CD4-positive, alpha-beta memory T cell (primary cell): ENCODE results near the gene BAIAP2L1. TPM values are rescaled to one million over a fixed set of nuclear protein-coding genes. Genes with fewer than 3 reads are reported as not detected.
A peak's percentile ranks its signal among the peaks of the same experiment; 100 is the strongest.
"Not testable (repeated sequence)": the region's sequence is repeated elsewhere in the genome, so short reads cannot be mapped to it uniquely, and the experiment has no call there.

Source experiments
- CTCF ChIA-PET: fragments of 350-600 bp; sonication (Branson Sonifier 250); formaldehyde crosslinking; loops from one replicate; lab custom pipeline; 2021; ENCODE audit warnings: inconsistent platforms; ENCODE audit not compliant: partially characterized antibody; lab: Charles Lee
- POLR2A ChIA-PET: fragments of 350-600 bp; sonication (Branson Sonifier 250); formaldehyde crosslinking; loops from one replicate; lab custom pipeline; 2021; ENCODE audit not compliant: partially characterized antibody; lab: Charles Lee
- DNase-seq, 5 donors: peaks; one replicate each; pipeline versions ENCODE4 v3.0.0 to v3.0.0-alpha.2; 2020 to 2022; ENCODE audit warnings: mixed read lengths in 1 of 5
- H3K27ac ChIP-seq: one replicate; pipeline ENCODE4 v1.7.0; 2013; ENCODE audit warnings: low read depth, low read length
- H3K27me3 ChIP-seq: 2 replicates; pipeline ENCODE4 v1.7.0; 2013; ENCODE audit warnings: mild to moderate bottlenecking, low read length, moderate library complexity; ENCODE audit not compliant: insufficient read depth
- H3K36me3 ChIP-seq: 2 replicates; pipeline ENCODE4 v1.7.0; 2013; ENCODE audit warnings: mild to moderate bottlenecking, low read length, moderate library complexity; ENCODE audit not compliant: insufficient read depth
- H3K4me1 ChIP-seq: 2 replicates; pipeline ENCODE4 v1.7.0; 2013; ENCODE audit warnings: mild to moderate bottlenecking, low read length, moderate library complexity; ENCODE audit not compliant: insufficient read depth
- H3K4me3 ChIP-seq, 2 donors: one replicate each; pipeline ENCODE4 v1.7.0; 2013; ENCODE audit warnings: low read length in 2 of 2, mild to moderate bottlenecking in 1 of 2
- H3K9me3 ChIP-seq, 2 donors: one replicate each; pipeline ENCODE4 v1.7.0; 2013; ENCODE audit warnings: low read length in 2 of 2, control low read depth in 1 of 2; ENCODE audit not compliant: control insufficient read depth in 1 of 2
- H3K27ac Mint-ChIP-seq, 7 donors: one replicate each; pipeline ENCODE4 v1.8.0; 2020 to 2021; ENCODE audit warnings: mixed read lengths in 7 of 7, mild to moderate bottlenecking in 6 of 7, inconsistent platforms in 3 of 7, moderate library complexity in 3 of 7
- H3K27me3 Mint-ChIP-seq, 2 donors: one replicate each; pipeline ENCODE4 v1.8.0; 2020 to 2021; ENCODE audit warnings: mixed read lengths in 2 of 2
- H3K36me3 Mint-ChIP-seq, 2 donors: one replicate each; pipeline ENCODE4 v1.8.0; 2020 to 2021; ENCODE audit warnings: mixed read lengths in 2 of 2, inconsistent platforms in 1 of 2, mild to moderate bottlenecking in 1 of 2
- H3K4me1 Mint-ChIP-seq, 4 donors: one replicate each; pipeline ENCODE4 v1.8.0; 2020 to 2021; ENCODE audit warnings: mixed read lengths in 4 of 4, mild to moderate bottlenecking in 1 of 4
- H3K4me3 Mint-ChIP-seq, 8 donors: one replicate each; pipeline ENCODE4 v1.8.0; 2020 to 2021; ENCODE audit warnings: mixed read lengths in 8 of 8, mild to moderate bottlenecking in 7 of 8, moderate library complexity in 6 of 8, inconsistent platforms in 3 of 8
- H3K9me3 Mint-ChIP-seq, 8 donors: one replicate each; pipeline ENCODE4 v1.8.0; 2020 to 2021; ENCODE audit warnings: mixed read lengths in 8 of 8, mild to moderate bottlenecking in 5 of 8, inconsistent platforms in 3 of 8, moderate library complexity in 1 of 8
- intact Hi-C: fragments of 100-400 bp; cut with micrococcal nuclease; formaldehyde crosslinking; loops from one replicate; pipeline ENCODE4 v1.15.1; 2023
- polyA plus RNA-seq, 2 donors: library from polyadenylated mRNA; unstranded; fragments of 300-500 nt; fragmentation: Illumina TruSeq; gene quantifications; one replicate each; pipeline ENCODE4 v1.2.3, GENCODE V29; 2021
- total RNA-seq, 2 experiments: library from RNA; stranded (reverse); gene quantifications; one replicate each; pipeline ENCODE4 v1.2.3, GENCODE V29; 2021

The BAIAP2L1 gene
- total RNA-seq, result under 1 TPM; 0.36 to 0.38 TPM
- polyA plus RNA-seq, result under 1 TPM; 0.32 to 0.42 TPM

DNA sequence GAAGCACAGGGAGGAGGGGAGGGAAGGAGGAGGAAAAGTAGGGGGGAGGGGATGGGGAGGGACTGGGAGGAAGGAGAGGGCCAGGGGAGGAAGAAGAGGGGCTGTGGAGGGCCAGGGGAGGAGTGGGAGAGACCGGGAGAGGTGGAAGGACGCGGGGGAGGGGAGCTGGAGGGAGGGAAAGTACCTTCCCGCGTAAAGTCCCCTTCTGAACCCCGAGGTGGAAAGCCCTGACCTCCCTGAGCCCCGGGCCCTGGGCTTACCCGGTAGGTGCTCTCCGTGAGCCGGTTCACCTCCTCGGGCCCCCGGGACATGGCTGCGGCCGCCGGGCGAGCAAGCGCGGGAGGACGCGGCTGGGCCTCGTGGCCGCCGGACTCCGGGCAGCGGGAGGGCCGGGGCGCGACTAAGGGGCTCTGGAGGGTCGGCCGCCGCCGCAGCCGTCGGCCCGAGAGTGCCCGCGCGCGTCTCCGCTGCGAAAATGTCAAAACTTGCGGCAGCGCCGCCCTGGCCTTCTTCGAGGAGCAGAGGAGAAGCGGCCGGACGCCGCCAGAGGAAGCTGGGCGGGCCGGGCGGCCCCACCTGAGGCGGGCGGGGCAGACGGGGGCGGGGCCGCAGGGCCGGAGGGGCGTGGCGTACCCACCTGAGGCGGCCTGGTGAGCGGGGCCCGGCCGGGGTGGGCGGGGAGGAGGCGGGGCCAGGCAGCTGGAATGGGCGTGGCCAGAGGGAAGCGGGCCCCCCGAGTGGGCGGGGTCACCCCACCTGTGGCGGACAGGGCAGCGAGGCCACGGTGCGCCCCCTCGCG, at the start of gene BAIAP2L1:
Gene BAIAP2L1, minus strand, starts transcription at position 549 of the 799 bp plus-strand sequence. Its CDS starts 238 bp downstream, at position 311.
- Mint-ChIP-seq H3K36me3 (no peaks in the 10 kb centered on the region), H3K9me3 (peaks cover 0 to 2% (median 0%) of the 10 kb centered on the region in 8 donors), H3K4me3 (peak within 1 kb of the TSS; percentile 58 to 76 (median 66)), H3K27me3 (peaks cover 7 to 11% of the 10 kb centered on the region in 2 donors), H3K27ac (peak within 1 kb of the TSS in 3 of 7 donors; percentile 12 to 48 (median 19)), H3K4me1 (peaks cover 0 to 9% (median 4%) of the 10 kb centered on the region in 4 donors)
- ChIA-PET CTCF (interaction anchor here (0.8 to 1.6 kb wide), 5 partner anchors 19 to 379 kb away, joined by 3 to 6 read pairs (median 3); no protein-coding TSS in a partner anchor), POLR2A (interaction anchor here (0.6 to 1.3 kb wide), 2 partner anchors 150 to 430 kb away, joined by 3 to 7 read pairs; no protein-coding TSS in a partner anchor)
- Histone ChIP-seq H3K9me3 (no peaks in the 10 kb centered on the region), H3K36me3 (no peaks in the 10 kb centered on the region), H3K4me3 (no peak within 1 kb of the TSS), H3K27ac (no peak within 1 kb of the TSS), H3K4me1 (peaks cover 12% of the 10 kb centered on the region), H3K27me3 (peaks cover 4% of the 10 kb centered on the region)
- intact Hi-C loops, result loop anchor here (2.0 to 10.0 kb wide), 4 partner anchors 133 to 376 kb away; partner anchors contain the start of genes LMTK2 and TECPR1
- DNase-seq, result peak; percentile 57 to 74 (median 73)

DNA sequence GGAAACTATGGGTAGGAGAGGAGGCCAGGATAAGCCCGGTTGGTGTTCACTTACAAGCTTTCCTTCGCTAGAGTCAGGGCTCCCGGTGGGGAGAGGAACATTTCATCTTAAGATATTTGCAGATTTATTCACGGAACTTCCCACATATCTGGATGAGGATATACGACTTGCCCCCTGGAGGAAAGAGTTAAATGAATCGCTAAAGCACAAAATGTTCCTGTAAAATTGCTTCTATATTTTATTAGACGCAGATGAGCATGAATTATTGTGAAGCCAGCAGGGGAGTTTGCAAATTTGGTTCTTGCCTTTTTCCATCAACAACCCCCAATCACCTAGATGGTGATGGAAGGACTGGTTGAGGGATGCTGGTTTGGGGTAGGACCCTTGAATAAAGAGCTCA, 47.9 kb upstream of the BAIAP2L1 start:
- CTCF ChIA-PET, result interaction anchor here (0.7 to 1.8 kb wide), 2 partner anchors 27 to 393 kb away, joined by 3 to 6 read pairs; no protein-coding TSS in a partner anchor
- no peak overlapping the region for H3K27ac Mint-ChIP-seq
- intact Hi-C loops, result no loop called here

DNA sequence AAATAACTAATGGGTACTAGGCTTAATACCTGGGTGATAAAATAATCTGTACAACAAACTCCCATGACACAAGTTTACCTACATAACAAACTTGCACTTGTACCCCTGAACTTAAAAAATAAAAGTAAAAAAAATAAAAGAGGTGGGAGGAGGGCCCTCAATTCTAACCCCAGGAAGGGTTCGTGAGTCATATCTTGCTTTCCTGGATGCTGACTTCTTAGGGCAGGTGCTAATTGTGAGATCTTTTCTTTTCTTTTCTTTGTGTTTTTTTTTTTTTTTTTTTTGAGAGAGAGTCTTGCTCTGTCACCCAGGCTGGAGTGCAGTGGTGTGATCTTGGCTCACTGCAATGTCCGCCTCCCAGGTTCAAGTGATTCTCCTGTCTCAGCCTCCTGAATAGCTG, 40.1 kb upstream of the BAIAP2L1 start:
- intact Hi-C loops, H3K27me3 Mint-ChIP-seq, H3K27ac Mint-ChIP-seq, H3K27ac ChIP-seq, H3K36me3 ChIP-seq, H3K9me3 Mint-ChIP-seq, POLR2A ChIA-PET, H3K4me1 ChIP-seq, H3K4me1 Mint-ChIP-seq, H3K27me3 ChIP-seq, H3K9me3 ChIP-seq, H3K4me3 Mint-ChIP-seq, CTCF ChIA-PET, H3K4me3 ChIP-seq, DNase-seq, H3K36me3 Mint-ChIP-seq: not testable (repeated sequence)

More for the DNA sequence above, 47.9 kb upstream of the BAIAP2L1 start:
- Histone ChIP-seq H3K9me3 (no peaks in the 10 kb centered on the region), H3K27me3 (no peaks in the 10 kb centered on the region), H3K36me3 (no peaks in the 10 kb centered on the region), H3K27ac (no peak overlapping the region), H3K4me3 (no peak overlapping the region), H3K4me1 (no peaks in the 10 kb centered on the region)
- POLR2A ChIA-PET, result no interaction called here
- DNase-seq, result no peak
- H3K27me3 Mint-ChIP-seq, result peaks cover 2 to 7% of the 10 kb centered on the region in 2 donors
- no peak overlapping the region for H3K4me3 Mint-ChIP-seq
- no peaks in the 10 kb centered on the region for H3K36me3 Mint-ChIP-seq
- H3K9me3 Mint-ChIP-seq, result peaks cover 0 to 17% (median 10%) of the 10 kb centered on the region in 8 donors
- H3K4me1 Mint-ChIP-seq, result no peaks in the 10 kb centered on the region

GRCh38 chr7:98439484-98439883, 38.6 kb upstream of the BAIAP2L1 start:
- no peak overlapping the region for H3K27ac Mint-ChIP-seq

DNA sequence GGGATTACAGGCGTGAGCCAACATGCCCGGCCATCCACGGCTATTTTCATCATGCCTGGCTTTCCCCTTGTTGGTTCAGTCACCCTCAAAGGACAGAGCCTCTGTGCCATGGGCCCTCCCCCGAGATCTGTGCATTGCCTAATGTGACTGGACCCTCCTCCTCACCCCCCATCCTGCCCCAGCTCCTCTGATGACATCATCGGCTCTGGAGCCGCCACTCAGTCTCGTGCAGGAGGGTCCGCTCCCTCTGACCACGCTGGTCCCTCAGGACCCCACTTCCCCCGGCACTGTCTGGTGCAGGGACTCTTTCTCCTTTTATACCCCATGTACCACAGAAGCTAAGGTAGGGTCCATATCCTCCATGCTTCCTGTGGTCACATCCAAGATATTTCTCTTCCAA, 33.2 kb upstream of the BAIAP2L1 start:
- ChIA-PET POLR2A (no interaction called here), CTCF (interaction anchor here (1.0 to 8.9 kb wide), 5 partner anchors 9 to 406 kb away, joined by 3 to 111 read pairs (median 5); no protein-coding TSS in a partner anchor)
- Mint-ChIP-seq H3K27me3 (peaks cover 0 to 4% of the 10 kb centered on the region in 2 donors), H3K9me3 (no peaks in the 10 kb centered on the region), H3K4me1 (peaks cover 0 to 14% (median 9%) of the 10 kb centered on the region in 4 donors), H3K36me3 (no peaks in the 10 kb centered on the region), H3K27ac (peak overlapping the region in 2 of 7 donors; percentile 9 to 22), H3K4me3 (no peak overlapping the region)
- intact Hi-C loops, result no loop called here
- H3K9me3 ChIP-seq, result no peaks in the 10 kb centered on the region
- no peak for DNase-seq
- no peak overlapping the region for H3K27ac ChIP-seq
- no peaks in the 10 kb centered on the region for H3K36me3 ChIP-seq
- no peak overlapping the region for H3K4me3 ChIP-seq
- H3K27me3 ChIP-seq, result no peaks in the 10 kb centered on the region
- H3K4me1 ChIP-seq, result no peaks in the 10 kb centered on the region

More at GRCh38 chr7:98439484-98439883, 38.6 kb upstream of the BAIAP2L1 start:
- intact Hi-C loops, result no loop called here
- H3K36me3 Mint-ChIP-seq, result no peaks in the 10 kb centered on the region
- Histone ChIP-seq H3K9me3 (no peaks in the 10 kb centered on the region), H3K36me3 (no peaks in the 10 kb centered on the region), H3K4me3 (no peak overlapping the region), H3K27ac (no peak overlapping the region), H3K27me3 (no peaks in the 10 kb centered on the region), H3K4me1 (no peaks in the 10 kb centered on the region)
- no peak overlapping the region for H3K4me3 Mint-ChIP-seq
- H3K4me1 Mint-ChIP-seq, result peaks cover 0 to 10% (median 6%) of the 10 kb centered on the region in 4 donors
- peaks cover 0 to 4% (median under 1%) of the 10 kb centered on the region in 8 donors for H3K9me3 Mint-ChIP-seq
- ChIA-PET CTCF (no interaction called here), POLR2A (no interaction called here)
- peaks cover 4 to 7% of the 10 kb centered on the region in 2 donors for H3K27me3 Mint-ChIP-seq
- DNase-seq, result no peak

DNA sequence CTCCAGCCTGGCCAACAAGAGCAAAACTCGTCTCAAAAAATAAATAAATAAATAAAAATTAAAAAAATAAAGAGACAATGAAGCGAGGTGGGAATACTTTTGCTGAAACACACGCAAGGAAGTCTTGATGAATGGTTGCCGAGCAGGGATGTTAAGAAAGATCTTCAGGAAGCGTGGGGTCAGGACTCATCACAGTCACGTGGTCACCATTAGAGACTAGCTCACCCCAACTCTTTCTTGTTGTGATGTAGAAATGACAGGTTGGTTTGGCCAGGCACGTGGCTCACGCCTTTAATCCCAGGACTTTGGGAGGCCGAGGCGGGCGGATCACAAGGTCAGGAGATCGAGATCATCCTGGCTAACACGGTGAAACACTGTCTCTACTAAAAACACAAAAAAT, 28.9 kb upstream of the BAIAP2L1 start:
- Histone ChIP-seq H3K27me3 (no peaks in the 10 kb centered on the region), H3K36me3 (no peaks in the 10 kb centered on the region), H3K4me1 (no peaks in the 10 kb centered on the region), H3K9me3 (no peaks in the 10 kb centered on the region), H3K27ac (no peak overlapping the region), H3K4me3 (no peak overlapping the region)
- Mint-ChIP-seq H3K27ac (no peak overlapping the region), H3K4me1 (peaks cover 0 to 7% (median 4%) of the 10 kb centered on the region in 4 donors), H3K9me3 (no peaks in the 10 kb centered on the region), H3K27me3 (peaks cover 3 to 6% of the 10 kb centered on the region in 2 donors), H3K4me3 (no peak overlapping the region), H3K36me3 (no peaks in the 10 kb centered on the region)
- ChIA-PET POLR2A (no interaction called here), CTCF (interaction anchor here (0.8 to 8.9 kb wide), 3 partner anchors 227 to 410 kb away, joined by 3 to 111 read pairs (median 53); no protein-coding TSS in a partner anchor)
- DNase-seq, result no peak
- intact Hi-C loops, result no loop called here

GRCh38 chr7:98423043-98423442, 22.2 kb upstream of the BAIAP2L1 start:
- Mint-ChIP-seq H3K4me1 (peaks cover 0 to 4% (median 2%) of the 10 kb centered on the region in 4 donors), H3K4me3 (no peak overlapping the region), H3K36me3 (no peaks in the 10 kb centered on the region), H3K27me3 (peaks cover 11% of the 10 kb centered on the region in 2 donors), H3K9me3 (no peaks in the 10 kb centered on the region), H3K27ac (peak overlapping the region in 1 of 7 donors; percentile 29)
- POLR2A ChIA-PET, result no interaction called here
- Histone ChIP-seq H3K27ac (no peak overlapping the region), H3K4me1 (peaks cover 6% of the 10 kb centered on the region), H3K4me3 (no peak overlapping the region), H3K36me3 (no peaks in the 10 kb centered on the region), H3K27me3 (no peaks in the 10 kb centered on the region), H3K9me3 (no peaks in the 10 kb centered on the region)
- no peak for DNase-seq
- intact Hi-C loops, result no loop called here
- CTCF ChIA-PET, result no interaction called here
